HepG2 (cell line): ENCODE results near the gene ZNRF3. TPM values are rescaled to one million over a fixed set of nuclear protein-coding genes. Genes with fewer than 3 reads are reported as not detected.

Experiments
- HCFC1 ChIP-seq: fragments of 150-350 bp; IDR thresholded peaks from 2 replicates; pipeline ENCODE4 v1.6.1; 2014; ENCODE audit warnings: low read depth, low read length
- MYC ChIP-seq: sonication (generic); formaldehyde crosslinking; IDR thresholded peaks from 2 replicates; pipeline ENCODE4 v1.9.0; 2021; ENCODE audit warnings: missing genetic modification reagents, borderline replicate concordance
- NPAS2 ChIP-seq: sonication (generic); formaldehyde crosslinking; IDR thresholded peaks from 2 replicates; pipeline ENCODE4 v1.8.0; 2022; ENCODE audit warnings: mild to moderate bottlenecking, missing genetic modification reagents, borderline replicate concordance
- PITX1 ChIP-seq: sonication (generic); formaldehyde crosslinking; IDR thresholded peaks from 2 replicates; pipeline ENCODE4 v1.5.1; 2020; ENCODE audit warnings: mild to moderate bottlenecking, missing genetic modification reagents
- RBAK ChIP-seq: sonication (generic); formaldehyde crosslinking; IDR thresholded peaks from 2 replicates; pipeline ENCODE4 v1.5.1; 2020; ENCODE audit warnings: mild to moderate bottlenecking, missing genetic modification reagents
- RXRA ChIP-seq: sonication (generic); formaldehyde crosslinking; IDR thresholded peaks from 2 replicates; pipeline ENCODE4 v1.5.1; 2020; ENCODE audit warnings: missing genetic modification reagents
- SOX13 ChIP-seq, 3 experiments: fragments of 450-650 bp in 1 of 3; sonication (generic) in 1 of 3; formaldehyde crosslinking in 1 of 3; IDR thresholded peaks in 2 of 3; conservative IDR thresholded peaks in 1 of 3; 2 replicates each; pipeline versions ENCODE4 v1.5.0 to v1.6.1; 2016 to 2020; ENCODE audit warnings: antibody characterized with exemption in 1 of 3, mild to moderate bottlenecking in 1 of 3, missing compliant biosample characterization in 1 of 3, missing genetic modification reagents in 1 of 3, moderate library complexity in 1 of 3
- SPEN ChIP-seq: sonication (generic); formaldehyde crosslinking; IDR thresholded peaks from 2 replicates; pipeline ENCODE4 v1.5.1; 2020; ENCODE audit warnings: low read depth, mild to moderate bottlenecking, missing genetic modification reagents
- ZNF232 ChIP-seq: sonication (generic); formaldehyde crosslinking; IDR thresholded peaks from 2 replicates; pipeline ENCODE4 v1.4.0; 2020; ENCODE audit warnings: missing genetic modification reagents, borderline replicate concordance
- ZNF749 ChIP-seq: sonication (generic); formaldehyde crosslinking; IDR thresholded peaks from 2 replicates; pipeline ENCODE4 v1.8.0; 2022; ENCODE audit warnings: mild to moderate bottlenecking, missing genetic modification reagents, moderate library complexity, borderline replicate concordance
- ZSCAN21 ChIP-seq: sonication (generic); formaldehyde crosslinking; IDR thresholded peaks from 2 replicates; pipeline ENCODE4 v1.8.0; 2022; ENCODE audit warnings: mild to moderate bottlenecking, missing genetic modification reagents, moderate library complexity, borderline replicate concordance
- polyA plus RNA-seq, 8 experiments: library from polyadenylated mRNA; depleted of rRNA in 3 of 8; stranded (reverse) in 7 of 8; unstranded in 1 of 8; fragments of >200 nt; fragmentation: Illumina TruSeq in 4 of 8; extraction: Trizol in 4 of 8; gene quantifications; 2 replicates each; pipeline versions ENCODE4 v1.2.1 to v1.2.3, GENCODE V29; 2011 to 2016; ENCODE audit warnings: low read depth in 4 of 8, missing spikeins in 1 of 8, mixed read lengths in 1 of 8; ENCODE audit not compliant: insufficient read depth in 1 of 8
- total RNA-seq, 5 experiments: library from RNA; depleted of rRNA; stranded (reverse); fragments of >200 nt; fragmentation: Illumina TruSeq; extraction: Trizol; gene quantifications; 2 replicates each; pipeline ENCODE4 v1.2.3, GENCODE V29; 2016; ENCODE audit warnings: low read depth in 1 of 5
- TF ChIP-seq, protein P1 (sequence below), 2 experiments: fragments of 450-650 bp in 1 of 2; sonication (generic) in 1 of 2; formaldehyde crosslinking in 1 of 2; IDR thresholded peaks; 2 replicates each; pipeline versions ENCODE4 v1.6.1 to v1.8.0; 2016 to 2022; ENCODE audit warnings: antibody characterized with exemption in 1 of 2, mild to moderate bottlenecking in 1 of 2, missing genetic modification reagents in 1 of 2
- TF ChIP-seq, protein P2 (sequence below): sonication (generic); formaldehyde crosslinking; conservative IDR thresholded peaks from 2 replicates; pipeline ENCODE4 v1.8.0; 2022; ENCODE audit warnings: low read depth, missing genetic modification reagents
- TF ChIP-seq, protein P3 (sequence below): sonication (generic); formaldehyde crosslinking; IDR thresholded peaks from 2 replicates; pipeline ENCODE4 v1.5.1; 2020; ENCODE audit warnings: missing genetic modification reagents, mild to moderate bottlenecking, borderline replicate concordance

ZNRF3 gene
- total and polyA plus RNA-seq, 2 of the 13 experiments (the other 11 are each of a cell fraction or from before 2014, with no cell fraction given) = 20.3 to 36.7 TPM

DNA sequence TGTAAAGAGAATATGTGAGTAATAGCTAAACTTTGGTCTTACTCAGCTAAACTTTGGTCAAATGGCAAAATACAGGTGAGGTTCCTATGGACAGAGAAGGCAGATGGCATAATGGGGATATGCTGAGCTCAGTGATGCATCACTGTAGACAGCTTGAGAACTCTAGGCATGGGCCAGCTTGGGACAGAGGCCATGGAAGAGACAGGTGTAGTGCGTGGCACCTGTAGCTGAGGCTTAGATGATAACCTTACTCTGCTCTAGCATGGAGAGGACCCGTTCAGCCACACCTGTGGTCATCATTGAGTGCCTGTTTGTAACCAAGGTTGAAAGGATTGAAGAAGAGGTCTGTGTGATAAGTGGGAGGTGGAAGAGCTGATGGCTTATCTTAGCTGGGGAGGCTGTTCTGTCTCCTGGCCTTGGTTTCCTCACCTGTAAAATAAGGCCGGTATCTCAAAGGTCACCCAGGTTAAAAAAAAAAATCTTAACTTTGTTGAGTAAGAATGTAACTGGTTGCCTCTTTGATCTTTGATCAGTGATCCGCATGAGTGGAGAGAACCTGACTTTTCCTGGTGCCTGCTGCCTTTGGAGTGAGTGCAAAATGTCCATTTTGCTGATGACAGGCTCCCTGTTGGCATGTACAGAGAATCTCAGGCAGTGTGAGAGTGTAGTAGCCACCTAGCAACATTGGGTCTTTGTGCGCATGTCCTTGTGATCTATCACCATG lies 48.6 kb downstream of the ZNRF3 start (continued):
- TF ChIP-seq, protein P1, sequence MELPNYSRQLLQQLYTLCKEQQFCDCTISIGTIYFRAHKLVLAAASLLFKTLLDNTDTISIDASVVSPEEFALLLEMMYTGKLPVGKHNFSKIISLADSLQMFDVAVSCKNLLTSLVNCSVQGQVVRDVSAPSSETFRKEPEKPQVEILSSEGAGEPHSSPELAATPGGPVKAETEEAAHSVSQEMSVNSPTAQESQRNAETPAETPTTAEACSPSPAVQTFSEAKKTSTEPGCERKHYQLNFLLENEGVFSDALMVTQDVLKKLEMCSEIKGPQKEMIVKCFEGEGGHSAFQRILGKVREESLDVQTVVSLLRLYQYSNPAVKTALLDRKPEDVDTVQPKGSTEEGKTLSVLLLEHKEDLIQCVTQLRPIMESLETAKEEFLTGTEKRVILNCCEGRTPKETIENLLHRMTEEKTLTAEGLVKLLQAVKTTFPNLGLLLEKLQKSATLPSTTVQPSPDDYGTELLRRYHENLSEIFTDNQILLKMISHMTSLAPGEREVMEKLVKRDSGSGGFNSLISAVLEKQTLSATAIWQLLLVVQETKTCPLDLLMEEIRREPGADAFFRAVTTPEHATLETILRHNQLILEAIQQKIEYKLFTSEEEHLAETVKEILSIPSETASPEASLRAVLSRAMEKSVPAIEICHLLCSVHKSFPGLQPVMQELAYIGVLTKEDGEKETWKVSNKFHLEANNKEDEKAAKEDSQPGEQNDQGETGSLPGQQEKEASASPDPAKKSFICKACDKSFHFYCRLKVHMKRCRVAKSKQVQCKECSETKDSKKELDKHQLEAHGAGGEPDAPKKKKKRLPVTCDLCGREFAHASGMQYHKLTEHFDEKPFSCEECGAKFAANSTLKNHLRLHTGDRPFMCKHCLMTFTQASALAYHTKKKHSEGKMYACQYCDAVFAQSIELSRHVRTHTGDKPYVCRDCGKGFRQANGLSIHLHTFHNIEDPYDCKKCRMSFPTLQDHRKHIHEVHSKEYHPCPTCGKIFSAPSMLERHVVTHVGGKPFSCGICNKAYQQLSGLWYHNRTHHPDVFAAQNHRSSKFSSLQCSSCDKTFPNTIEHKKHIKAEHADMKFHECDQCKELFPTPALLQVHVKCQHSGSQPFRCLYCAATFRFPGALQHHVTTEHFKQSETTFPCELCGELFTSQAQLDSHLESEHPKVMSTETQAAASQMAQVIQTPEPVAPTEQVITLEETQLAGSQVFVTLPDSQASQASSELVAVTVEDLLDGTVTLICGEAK (IDR thresholded peaks at IDR 0.05) = no peak
- TF ChIP-seq, protein P1 (CRISPR knock-in tag; IDR thresholded peaks at IDR 0.05) = 0 out of 2 replicates have a peak, but pooled peaks have one; percentile 27
- TF ChIP-seq HCFC1 = no peak
- peak; percentile 31; the same call in 1 of the 2 replicates for TF ChIP-seq RXRA (CRISPR knock-in tag)
- TF ChIP-seq RBAK (CRISPR knock-in tag) = no peak
- TF ChIP-seq SPEN (CRISPR knock-in tag) = no peak
- TF ChIP-seq PITX1 (CRISPR knock-in tag) = peak; percentile 66; the same call in 1 of the 2 replicates
- TF ChIP-seq, protein P2, sequence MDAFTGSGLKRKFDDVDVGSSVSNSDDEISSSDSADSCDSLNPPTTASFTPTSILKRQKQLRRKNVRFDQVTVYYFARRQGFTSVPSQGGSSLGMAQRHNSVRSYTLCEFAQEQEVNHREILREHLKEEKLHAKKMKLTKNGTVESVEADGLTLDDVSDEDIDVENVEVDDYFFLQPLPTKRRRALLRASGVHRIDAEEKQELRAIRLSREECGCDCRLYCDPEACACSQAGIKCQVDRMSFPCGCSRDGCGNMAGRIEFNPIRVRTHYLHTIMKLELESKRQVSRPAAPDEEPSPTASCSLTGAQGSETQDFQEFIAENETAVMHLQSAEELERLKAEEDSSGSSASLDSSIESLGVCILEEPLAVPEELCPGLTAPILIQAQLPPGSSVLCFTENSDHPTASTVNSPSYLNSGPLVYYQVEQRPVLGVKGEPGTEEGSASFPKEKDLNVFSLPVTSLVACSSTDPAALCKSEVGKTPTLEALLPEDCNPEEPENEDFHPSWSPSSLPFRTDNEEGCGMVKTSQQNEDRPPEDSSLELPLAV (CRISPR knock-in tag) = no peak
- no peak for TF ChIP-seq SOX13 (IDR thresholded peaks at IDR 0.05)
- TF ChIP-seq SOX13 (CRISPR knock-in tag; conservative IDR thresholded peaks at IDR 0.05 in 1 of 2, IDR thresholded peaks at IDR 0.05 in 1 of 2) = peak in 1 of 2 experiments; percentile 64; a peak in 2 of 4 replicates
- no peak for TF ChIP-seq ZNF749 (CRISPR knock-in tag)
- TF ChIP-seq, protein P3, sequence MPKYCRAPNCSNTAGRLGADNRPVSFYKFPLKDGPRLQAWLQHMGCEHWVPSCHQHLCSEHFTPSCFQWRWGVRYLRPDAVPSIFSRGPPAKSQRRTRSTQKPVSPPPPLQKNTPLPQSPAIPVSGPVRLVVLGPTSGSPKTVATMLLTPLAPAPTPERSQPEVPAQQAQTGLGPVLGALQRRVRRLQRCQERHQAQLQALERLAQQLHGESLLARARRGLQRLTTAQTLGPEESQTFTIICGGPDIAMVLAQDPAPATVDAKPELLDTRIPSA = no peak
- TF ChIP-seq MYC (CRISPR knock-in tag) = no peak
- TF ChIP-seq NPAS2 (CRISPR knock-in tag) = no peak
- no peak for TF ChIP-seq ZSCAN21 (CRISPR knock-in tag)
- TF ChIP-seq ZNF232 (CRISPR knock-in tag) = no peak
